Natural killer cell (primary cell): ENCODE results near the gene TACR3. TPM values are rescaled to one million over a fixed set of nuclear protein-coding genes. Genes with fewer than 3 reads are reported as not detected.

Experiments used
- ATAC-seq, 3 donors: fragments of 150-1000 bp in 2 of 3; fragments of 200-7000 bp in 1 of 3; cut with Tn5 transposase; 1 replicate in 1 of 3; 2 replicates in 2 of 3; pipeline ENCODE4 v1.10.0; 2021; ENCODE audit warnings: mild to moderate bottlenecking in 2 of 3, moderate library complexity in 2 of 3
- DNase-seq, 2 donors: peaks; one replicate each; pipeline versions ENCODE4 v3.0.0 to v3.0.0-alpha.2; 2013 to 2021; ENCODE audit warnings: mixed read lengths in 1 of 2
- H3K27ac ChIP-seq: one replicate; pipeline ENCODE4 v1.5.1; 2013; ENCODE audit warnings: mild to moderate bottlenecking, low read length
- H3K27me3 ChIP-seq: one replicate; pipeline ENCODE4 v1.6.1; 2013; ENCODE audit warnings: low read length; ENCODE audit not compliant: control insufficient read depth, insufficient read depth
- H3K36me3 ChIP-seq: one replicate; pipeline ENCODE4 v1.6.1; 2013; ENCODE audit warnings: low read length; ENCODE audit not compliant: control insufficient read depth, insufficient read depth
- H3K4me1 ChIP-seq: one replicate; pipeline ENCODE4 v1.6.1; 2013; ENCODE audit warnings: low read length; ENCODE audit not compliant: control insufficient read depth, insufficient read depth
- H3K4me3 ChIP-seq: one replicate; pipeline ENCODE4 v1.5.1; 2013; ENCODE audit warnings: low read length
- H3K9me3 ChIP-seq: one replicate; pipeline ENCODE4 v1.6.1; 2013; ENCODE audit warnings: low read length; ENCODE audit not compliant: control insufficient read depth, insufficient read depth
- H3K27ac Mint-ChIP-seq, 2 donors: one replicate each; pipeline ENCODE4 v1.8.0; 2022; ENCODE audit warnings: mild to moderate bottlenecking in 2 of 2, mixed read lengths in 2 of 2, moderate library complexity in 1 of 2
- H3K27me3 Mint-ChIP-seq, 2 donors: one replicate each; pipeline ENCODE4 v1.8.0; 2022; ENCODE audit warnings: low read depth in 2 of 2, mixed read lengths in 2 of 2
- H3K36me3 Mint-ChIP-seq: one replicate; pipeline ENCODE4 v1.8.0; 2022; ENCODE audit warnings: mixed read lengths
- H3K4me1 Mint-ChIP-seq, 2 donors: one replicate each; pipeline ENCODE4 v1.8.0; 2022; ENCODE audit warnings: mixed read lengths in 2 of 2
- H3K4me3 Mint-ChIP-seq: one replicate; pipeline ENCODE4 v1.8.0; 2022; ENCODE audit warnings: mild to moderate bottlenecking, moderate library complexity, mixed read lengths
- H3K9me3 Mint-ChIP-seq, 2 donors: one replicate each; pipeline ENCODE4 v1.8.0; 2022; ENCODE audit warnings: mixed read lengths in 2 of 2
- CTCF ChIP-seq: fragments of 200-600 bp; IDR thresholded peaks from one replicate; pipeline ENCODE4 v1.8.0; 2022; ENCODE audit warnings: antibody characterized with exemption
- WGBS: methylation state at CpG from one replicate; pipeline ENCODE4 v1.1.7; 2013; ENCODE audit warnings: missing lambda C conversion rate; ENCODE audit not compliant: insufficient coverage; 5-methylcytosine and 5-hydroxymethylcytosine counted together
- intact Hi-C: fragments of 100-400 bp; cut with micrococcal nuclease; formaldehyde crosslinking; loops from one replicate; pipeline ENCODE4 v1.14.2; 2022
- total RNA-seq, 4 donors: library from RNA; stranded (reverse); fragments of 120-200 nt in 1 of 4; gene quantifications; one replicate each; pipeline versions ENCODE4 v1.2.3 to v1.2.4, GENCODE V29; 2013 to 2022

TACR3 gene
- total RNA-seq, 3 donors from 2014 or later (not counting 1 experiment from before 2014, with no cell fraction given) = not detected

- no peaks in the 10 kb centered on the region for H3K36me3 Mint-ChIP-seq
- DNase-seq (no peak), ATAC-seq (no peak)
- Histone ChIP-seq H3K36me3 (no peaks in the 10 kb centered on the region), H3K4me1 (no peaks in the 10 kb centered on the region), H3K4me3 (no peak overlapping the region), H3K27me3 (no peaks in the 10 kb centered on the region), H3K9me3 (no peaks in the 10 kb centered on the region), H3K27ac (no peak overlapping the region)
- H3K9me3 Mint-ChIP-seq = peaks cover 8 to 22% of the 10 kb centered on the region in 2 donors
- H3K27ac Mint-ChIP-seq = no peak overlapping the region
- TF ChIP-seq CTCF = no peak
- no peak overlapping the region for H3K4me3 Mint-ChIP-seq
- H3K4me1 Mint-ChIP-seq = no peaks in the 10 kb centered on the region
- intact Hi-C loops = no loop called here
- 76% methylated on average over 2 of the region's 2 CpGs for WGBS
- no peaks in the 10 kb centered on the region for H3K27me3 Mint-ChIP-seq
These were observed 55.2 kb downstream of the TACR3 start for GRCh38 chr4:103664436-103665075.

GRCh38 chr4:103648541-103648940, 71.2 kb downstream of the TACR3 start:
- H3K27me3 ChIP-seq = no peaks in the 10 kb centered on the region
- H3K9me3 ChIP-seq = peaks cover 4% of the 10 kb centered on the region
- no peak for ATAC-seq
- H3K36me3 Mint-ChIP-seq = no peaks in the 10 kb centered on the region
- peaks cover 3 to 12% of the 10 kb centered on the region in 2 donors for H3K9me3 Mint-ChIP-seq
- H3K27me3 Mint-ChIP-seq = no peaks in the 10 kb centered on the region
- H3K4me3 ChIP-seq = no peak overlapping the region
- no peak overlapping the region for H3K27ac ChIP-seq
- H3K4me1 ChIP-seq = no peaks in the 10 kb centered on the region
- no peak for TF ChIP-seq CTCF
- intact Hi-C loops = no loop called here
- H3K4me1 Mint-ChIP-seq = no peaks in the 10 kb centered on the region
- no peak overlapping the region for H3K27ac Mint-ChIP-seq
- no peaks in the 10 kb centered on the region for H3K36me3 ChIP-seq
- H3K4me3 Mint-ChIP-seq = no peak overlapping the region
- no peak for DNase-seq

- Mint-ChIP-seq H3K4me1 (no peaks in the 10 kb centered on the region), H3K4me3 (no peak overlapping the region), H3K27me3 (no peaks in the 10 kb centered on the region), H3K36me3 (peaks cover 6% of the 10 kb centered on the region), H3K9me3 (peaks cover 11 to 23% of the 10 kb centered on the region in 2 donors), H3K27ac (no peak overlapping the region)
- Histone ChIP-seq H3K36me3 (no peaks in the 10 kb centered on the region), H3K9me3 (no peaks in the 10 kb centered on the region), H3K27ac (no peak overlapping the region), H3K27me3 (no peaks in the 10 kb centered on the region), H3K4me3 (no peak overlapping the region), H3K4me1 (no peaks in the 10 kb centered on the region)
- WGBS = 86% methylated on average over 3 of the region's 4 CpGs
- DNase-seq (no peak), ATAC-seq (no peak)
- intact Hi-C loops = no loop called here
- no peak for TF ChIP-seq CTCF
These were observed 73.8 kb downstream of the TACR3 start for GRCh38 chr4:103645991-103646390.

- no peaks in the 10 kb centered on the region for H3K4me1 Mint-ChIP-seq
- Histone ChIP-seq H3K27ac (no peak overlapping the region), H3K27me3 (no peaks in the 10 kb centered on the region), H3K9me3 (no peaks in the 10 kb centered on the region), H3K4me3 (no peak overlapping the region), H3K4me1 (no peaks in the 10 kb centered on the region), H3K36me3 (no peaks in the 10 kb centered on the region)
- H3K9me3 Mint-ChIP-seq = peaks cover 12 to 16% of the 10 kb centered on the region in 2 donors
- H3K27me3 Mint-ChIP-seq = no peaks in the 10 kb centered on the region
- ATAC-seq (no peak), DNase-seq (no peak)
- no peak overlapping the region for H3K4me3 Mint-ChIP-seq
- no peak for TF ChIP-seq CTCF
- H3K27ac Mint-ChIP-seq = no peak overlapping the region
- intact Hi-C loops = no loop called here
- 58% methylated on average over 1 of the region's 1 CpG for WGBS
- H3K36me3 Mint-ChIP-seq = no peaks in the 10 kb centered on the region
These were observed 85.5 kb downstream of the TACR3 start for GRCh38 chr4:103634236-103634635.
